CD1c-positive myeloid dendritic cell (primary cell): Measurements from ENCODE around the gene RNF175.
A peak's percentile ranks its signal among the peaks of the same experiment; 100 is the strongest.

ENCODE experiments used
- DNase-seq: peaks from one replicate; pipeline ENCODE4 v3.0.0-alpha.2; 2016; ENCODE audit errors: extremely low spot score

RNF175 gene

GRCh38 chr4:153748378-153748777 lies 11.4 kb downstream of the RNF175 start:
- DNase-seq: peak; percentile 41

DNA sequence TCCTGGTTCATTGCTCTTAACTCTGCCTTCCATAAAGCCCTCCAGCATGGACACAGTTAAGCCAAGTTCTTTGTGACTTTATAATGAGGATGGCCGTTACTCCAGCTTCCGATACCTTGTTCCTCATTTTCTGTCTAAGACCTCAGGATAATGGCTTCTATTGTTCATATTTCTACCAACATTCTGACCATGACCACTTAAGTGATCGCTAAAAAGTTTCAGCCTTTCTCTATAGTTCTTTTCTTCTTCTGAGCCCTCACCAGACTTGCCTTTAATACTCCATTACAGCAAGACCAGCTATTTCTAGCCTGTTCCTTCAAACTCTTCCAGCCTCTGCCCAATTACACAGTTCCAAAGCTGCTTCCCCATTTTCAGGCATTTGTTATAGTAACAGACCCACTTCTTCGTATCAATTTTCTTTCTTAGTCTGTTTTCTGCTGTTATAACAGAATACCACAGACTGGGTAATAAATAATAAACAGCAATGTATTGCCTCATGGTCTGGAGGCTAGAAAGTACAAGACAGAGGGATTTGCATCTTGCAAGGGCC lies 12.3 kb downstream of the RNF175 start:
- DNase-seq: peak; percentile 38

DNA sequence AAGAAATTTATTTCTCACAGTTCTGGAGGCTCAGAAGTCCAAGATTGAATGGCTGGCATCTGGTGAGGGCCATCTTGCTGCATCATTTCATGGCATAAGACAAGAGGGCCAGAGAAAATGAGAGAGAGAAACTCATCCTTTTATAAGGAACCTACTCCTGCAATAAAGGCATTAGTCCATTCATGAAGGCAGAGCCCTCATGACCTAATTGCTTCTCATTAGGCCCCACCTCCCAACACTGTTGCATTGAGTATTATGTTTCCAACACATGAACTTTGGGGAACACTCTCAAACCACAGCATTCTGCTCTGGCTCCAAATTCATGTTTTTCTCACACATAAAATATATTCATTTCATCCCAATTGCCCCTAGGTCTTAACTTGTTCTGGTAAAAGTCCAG lies 14.2 kb downstream of the RNF175 start:
- no peak for DNase-seq

- peak; percentile 66 for DNase-seq
Observed at GRCh38 chr4:153741541-153741940, 18.3 kb downstream of the RNF175 start.

DNA sequence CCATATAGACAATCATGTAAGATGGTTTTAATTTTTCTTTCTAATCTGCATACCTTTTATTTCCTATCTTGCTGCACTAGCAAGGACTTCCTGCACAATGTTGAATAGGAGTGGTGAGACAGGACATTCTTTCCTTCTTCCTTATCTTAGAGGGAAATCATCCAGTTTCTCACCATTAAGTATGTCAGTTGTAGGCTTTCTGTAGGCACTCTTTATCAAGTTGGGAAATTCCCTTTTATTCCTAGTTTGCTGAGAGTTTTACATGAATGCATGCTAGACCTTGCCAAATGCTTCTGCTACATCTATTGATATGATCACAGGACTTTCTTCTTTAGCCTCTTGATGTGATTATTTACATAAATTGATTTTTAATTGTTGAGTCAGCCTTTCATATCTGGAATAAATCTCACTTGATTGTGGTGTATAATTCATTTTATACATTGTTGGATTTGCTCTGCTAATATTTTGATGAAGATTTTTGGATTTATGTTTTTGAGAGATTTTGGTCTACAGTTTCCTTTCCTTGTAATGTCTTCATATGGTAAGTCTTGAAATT lies 23.8 kb downstream of the RNF175 start:
- no peak for DNase-seq

DNA sequence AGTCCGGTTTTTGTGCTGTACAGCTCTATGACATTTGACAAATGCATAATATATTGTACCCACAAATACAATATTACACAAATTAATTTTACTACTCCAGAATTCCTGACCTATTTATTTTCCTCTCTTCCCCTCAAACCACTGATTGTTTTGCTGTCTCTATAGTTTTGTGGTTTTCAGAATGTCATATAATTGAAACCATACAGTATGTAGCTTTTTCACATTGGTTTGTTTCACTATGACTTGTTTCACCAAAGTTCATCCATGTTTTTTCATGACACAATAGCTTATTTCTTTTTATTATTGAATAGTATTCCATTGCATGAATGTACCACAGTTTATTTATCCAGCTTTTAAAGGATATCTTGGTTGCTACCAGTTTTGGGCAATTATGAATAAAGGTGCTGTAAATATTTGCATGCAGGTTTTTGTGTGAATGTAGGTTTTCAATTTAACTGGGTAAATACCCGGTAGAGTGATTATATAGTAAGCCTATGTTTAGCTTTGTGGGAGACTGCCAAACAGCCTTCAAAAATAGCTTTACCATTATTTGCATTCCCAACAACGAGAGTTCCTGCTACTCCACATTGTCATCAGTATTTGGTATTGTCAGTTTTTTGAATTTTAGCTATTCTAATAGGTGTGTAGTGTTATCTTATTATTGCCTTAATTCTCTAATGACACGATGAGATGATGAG lies 25.9 kb downstream of the RNF175 start:
- no peak for DNase-seq

DNA sequence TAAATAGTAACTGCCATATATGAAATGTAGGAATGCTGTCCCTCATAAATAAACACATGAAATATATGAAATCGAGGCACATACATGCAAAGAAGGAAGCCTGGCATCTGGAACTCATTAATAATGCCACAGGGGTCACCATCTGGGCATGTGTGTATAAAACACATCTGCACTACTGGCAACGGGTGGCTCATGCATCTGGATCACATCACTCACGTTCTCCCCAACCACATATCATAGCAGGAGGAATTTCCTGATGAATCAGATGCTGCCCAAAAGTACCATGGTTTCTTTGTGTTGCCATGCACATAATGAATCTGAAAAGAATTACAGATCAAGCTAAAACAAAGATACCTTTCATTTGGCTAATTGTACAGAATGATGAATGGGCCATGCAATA lies 28.6 kb downstream of the RNF175 start:
- DNase-seq: no peak

DNA sequence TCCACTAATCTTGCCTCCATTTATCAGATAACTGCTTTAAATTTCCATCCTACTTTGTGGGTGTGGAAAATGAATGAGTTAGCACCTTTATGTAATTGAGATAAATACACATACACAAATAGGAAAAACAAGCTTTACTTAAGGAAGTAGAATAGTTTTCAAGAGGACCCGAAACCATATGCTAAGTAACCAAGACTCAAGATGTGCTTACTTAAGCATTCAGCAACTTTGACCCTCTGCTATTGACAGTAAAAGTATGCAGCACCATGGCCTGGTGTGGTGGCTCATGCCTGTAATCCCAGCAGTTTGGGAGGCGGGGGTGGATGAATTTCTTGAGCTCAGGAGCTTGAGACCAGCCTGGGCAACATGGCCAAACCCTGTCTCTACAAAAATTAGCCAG lies 29.9 kb downstream of the RNF175 start:
- peak; percentile 35 for DNase-seq

DNA sequence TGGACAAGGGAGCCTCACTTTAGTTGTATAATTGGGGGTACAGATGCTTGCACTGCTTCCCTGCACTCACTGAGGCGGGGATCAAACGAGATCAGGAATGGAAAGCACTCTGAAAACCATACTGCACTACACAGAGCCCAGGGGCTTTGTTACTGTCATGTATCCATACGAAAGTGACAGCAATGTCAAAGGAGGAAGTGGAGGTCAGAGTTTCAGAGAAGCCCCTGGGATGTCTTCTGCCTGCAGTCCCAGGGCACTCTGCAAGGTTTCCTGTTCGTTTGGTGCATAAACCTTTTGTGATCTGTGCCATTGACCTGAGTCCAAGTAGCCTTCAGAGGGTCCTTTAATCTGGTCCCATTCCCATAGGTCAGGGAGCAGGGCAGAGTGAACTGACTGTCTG lies 31.2 kb downstream of the RNF175 start:
- DNase-seq: peak; percentile 30

DNA sequence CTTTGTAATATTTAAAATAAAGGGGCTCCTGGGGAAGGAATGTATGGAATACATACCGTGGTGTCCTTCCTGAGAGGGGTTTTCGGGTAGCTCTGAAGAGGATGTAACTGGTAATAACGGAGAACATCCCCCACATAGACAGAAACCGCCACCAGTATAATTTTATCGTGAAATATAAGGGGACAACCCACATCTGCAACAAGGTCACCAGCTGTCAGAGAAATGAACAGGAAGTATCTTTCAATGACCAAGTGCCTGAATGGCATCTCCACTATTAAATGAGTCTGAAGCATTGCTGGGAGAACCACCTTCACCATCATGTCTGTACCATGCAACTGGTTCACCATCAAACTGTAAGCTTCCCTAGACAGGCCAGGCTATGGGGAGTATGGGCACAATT lies 31.7 kb downstream of the RNF175 start:
- DNase-seq: no peak

- no peak for DNase-seq
Observed at GRCh38 chr4:153725831-153726154, 34.0 kb downstream of the RNF175 start.

GRCh38 chr4:153725136-153725830 lies 34.5 kb downstream of the RNF175 start:
- no peak for DNase-seq

- no peak for DNase-seq
Observed at GRCh38 chr4:153724606-153725005, 35.2 kb downstream of the RNF175 start.

GRCh38 chr4:153722036-153722435 lies 37.8 kb downstream of the RNF175 start:
- no peak for DNase-seq

DNA sequence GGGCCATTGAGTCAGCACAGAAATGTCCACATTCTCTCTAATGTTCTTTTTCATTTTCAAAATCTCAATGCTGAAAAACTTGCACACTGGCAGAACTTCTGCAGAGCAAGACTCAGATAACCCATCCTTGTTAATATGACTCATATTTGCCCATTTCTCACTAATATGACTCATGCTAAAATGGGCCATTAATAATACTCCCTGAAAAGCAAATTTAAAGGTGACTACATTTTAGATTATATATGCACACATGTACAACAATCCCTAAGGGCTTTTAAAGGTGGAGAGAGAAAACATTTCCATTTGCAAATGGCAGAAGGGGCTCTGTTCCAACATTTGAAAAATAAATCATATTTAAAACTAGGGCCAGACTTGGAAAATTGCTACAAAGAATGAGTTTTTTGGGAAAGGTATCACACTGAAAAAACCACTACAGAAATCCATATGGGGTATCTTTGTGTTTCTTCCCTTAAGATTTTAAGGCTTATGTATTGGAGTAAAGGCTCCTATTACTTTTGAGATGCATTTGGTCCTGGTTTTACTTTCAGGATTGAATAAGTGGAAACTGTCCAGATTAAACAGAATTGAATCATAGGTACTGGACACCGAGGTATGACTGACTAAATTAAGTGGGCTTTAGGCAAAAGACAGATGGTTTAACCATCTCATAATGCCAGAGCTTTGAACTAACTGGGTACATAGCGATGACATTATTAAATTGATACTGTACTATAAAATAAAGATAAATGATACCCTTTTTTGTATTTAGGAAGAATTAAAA lies 45.8 kb downstream of the RNF175 start:
- peak; percentile 38 for DNase-seq

DNA sequence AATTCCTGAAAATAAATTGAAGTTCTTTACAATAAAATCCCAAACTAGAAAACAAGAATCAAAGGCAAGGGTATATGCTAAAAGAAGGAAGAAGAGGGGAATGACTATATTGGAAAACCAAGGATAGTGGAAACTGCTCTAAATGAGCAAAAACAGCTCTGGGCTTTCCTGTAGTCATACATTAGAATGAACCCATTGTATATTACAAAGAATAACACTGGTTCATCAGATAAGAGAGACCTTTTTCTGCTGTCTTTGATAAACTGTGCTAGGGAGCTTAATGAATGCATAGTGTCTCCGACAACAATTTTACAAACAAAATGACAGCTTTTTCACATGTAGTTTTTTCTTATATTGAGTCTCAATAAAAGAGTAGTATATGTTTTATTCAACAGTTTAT lies 49.1 kb downstream of the RNF175 start:
- no peak for DNase-seq

GRCh38 chr4:153706519-153706918 lies 53.3 kb downstream of the RNF175 start:
- peak; percentile 31 for DNase-seq

GRCh38 chr4:153705743-153706468 lies 53.9 kb downstream of the RNF175 start:
- DNase-seq: peak; percentile 66

DNA sequence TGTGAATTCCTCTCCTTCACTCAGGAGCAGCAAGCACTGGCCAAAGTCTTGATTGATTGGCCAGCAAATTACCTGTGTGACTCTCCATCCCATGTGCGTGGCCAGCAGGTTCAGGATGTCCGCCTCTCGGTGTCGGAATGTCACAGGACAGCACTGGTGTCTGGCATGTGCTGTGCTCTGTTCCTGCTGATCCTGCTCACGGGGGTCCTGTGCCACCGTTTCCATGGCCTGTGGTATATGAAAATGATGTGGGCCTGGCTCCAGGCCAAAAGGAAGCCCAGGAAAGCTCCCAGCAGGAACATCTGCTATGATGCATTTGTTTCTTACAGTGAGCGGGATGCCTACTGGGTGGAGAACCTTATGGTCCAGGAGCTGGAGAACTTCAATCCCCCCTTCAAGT lies 55.3 kb downstream of the RNF175 start:
- no peak for DNase-seq

GRCh38 chr4:153684971-153685371 lies 74.9 kb downstream of the RNF175 start:
- no peak for DNase-seq

- peak; percentile 90 for DNase-seq
Observed at GRCh38 chr4:153684182-153684970, 75.4 kb downstream of the RNF175 start, which contains the start of gene TLR2. Gene TLR2, plus strand, starts transcription at chr4:153684280. Its CDS starts 18,628 bp downstream, at chr4:153702908.
